SK-N-SH (cell line): ENCODE measurements around the gene RBM47. TPM values are rescaled to one million over a fixed set of nuclear protein-coding genes. Genes with fewer than 3 reads are reported as not detected.

Experiments used
- CTCF ChIA-PET: fragments of 300-600, 350-600 bp; formaldehyde crosslinking; extraction: SDS; loops from one replicate; lab custom pipeline; 2021; lab: Yijun Ruan, JAX
- POLR2A ChIA-PET: fragments of 350-600 bp; sonication (Branson Sonifier 250); formaldehyde crosslinking; extraction: SDS; loops from one replicate; lab custom pipeline; 2020; ENCODE audit warnings: antibody characterized with exemption, inconsistent platforms; lab: Yijun Ruan, JAX
- DNase-seq: peaks from one replicate; pipeline ENCODE4 v3.0.0; 2012
- H2AFZ ChIP-seq: fragments of 200-600 bp; sonication (generic); 2 replicates; pipeline ENCODE4 v1.8.1; 2016; ENCODE audit warnings: antibody characterized with exemption, mild to moderate bottlenecking, low read depth
- H3F3A ChIP-seq: fragments of 200-600 bp; sonication (generic); replicated peaks from 2 replicates; pipeline ENCODE3; 2016; ENCODE audit warnings: antibody characterized with exemption, mild to moderate bottlenecking; ENCODE audit not compliant: insufficient read depth
- H3K27ac ChIP-seq, 2 experiments: fragments of 200-500 bp in 1 of 2; fragments of 200-600 bp in 1 of 2; sonication (Bioruptor generic) in 1 of 2; sonication (generic), shearing (Covaris generic) in 1 of 2; 2 replicates each; pipeline versions ENCODE4 v1.5.1 to v1.6.1; 2014 to 2016; ENCODE audit warnings: low read depth in 2 of 2, inconsistent platforms in 1 of 2, low read length in 1 of 2, mild to moderate bottlenecking in 1 of 2, mixed read lengths in 1 of 2
- H3K27me3 ChIP-seq: fragments of 200-600 bp; sonication (generic), shearing (Covaris generic); 2 replicates; pipeline ENCODE4 v1.6.1; 2016; ENCODE audit warnings: mixed run types; ENCODE audit not compliant: insufficient read depth
- H3K36me3 ChIP-seq, 2 experiments: fragments of 200-500 bp in 1 of 2; fragments of 200-600 bp in 1 of 2; sonication (Bioruptor generic) in 1 of 2; sonication (generic) in 1 of 2; replicated peaks in 1 of 2; 2 replicates each; pipeline versions ENCODE3 to v1.5.1; 2014 to 2016; ENCODE audit warnings: low read length in 1 of 2, mild to moderate bottlenecking in 1 of 2; ENCODE audit not compliant: insufficient read depth in 2 of 2, control insufficient read depth in 1 of 2
- H3K4me1 ChIP-seq, 2 experiments: fragments of 200-500 bp in 1 of 2; fragments of 200-600 bp in 1 of 2; sonication (Bioruptor generic) in 1 of 2; sonication (generic), shearing (Covaris generic) in 1 of 2; 2 replicates each; pipeline versions ENCODE4 v1.5.1 to v1.6.1; 2014 to 2016; ENCODE audit warnings: low read depth in 1 of 2, low read length in 1 of 2, mixed run types in 1 of 2; ENCODE audit not compliant: insufficient read depth in 2 of 2, control insufficient read depth in 1 of 2
- H3K4me2 ChIP-seq: fragments of 200-600 bp; sonication (generic), shearing (Covaris generic); 2 replicates; pipeline ENCODE4 v1.6.1; 2017; ENCODE audit warnings: mixed run types
- H3K4me3 ChIP-seq, 2 experiments: fragments of 200-500 bp in 1 of 2; fragments of 200-600 bp in 1 of 2; sonication (Bioruptor generic) in 1 of 2; sonication (generic), shearing (Covaris generic) in 1 of 2; 2 replicates each; pipeline versions ENCODE4 v1.5.1 to v1.8.1; 2014 to 2016; ENCODE audit warnings: low read depth in 2 of 2, inconsistent platforms in 1 of 2, low read length in 1 of 2, mild to moderate bottlenecking in 1 of 2, mixed read lengths in 1 of 2, moderate library complexity in 1 of 2
- H3K79me2 ChIP-seq: fragments of 200-600 bp; sonication (generic); 2 replicates; pipeline ENCODE4 v1.8.1; 2017; ENCODE audit warnings: mild to moderate bottlenecking; ENCODE audit not compliant: insufficient read depth
- H3K9ac ChIP-seq: fragments of 200-600 bp; sonication (generic); 2 replicates; pipeline ENCODE4 v1.6.1; 2017; ENCODE audit warnings: mixed run types
- H3K9me2 ChIP-seq: fragments of 200-600 bp; sonication (generic); 2 replicates; pipeline ENCODE4 v1.6.1; 2017; ENCODE audit warnings: mixed run types
- H3K9me3 ChIP-seq: fragments of 200-600 bp; sonication (generic); 2 replicates; pipeline ENCODE4 v1.6.1; 2017; ENCODE audit warnings: mixed run types, mild to moderate bottlenecking, moderate library complexity
- H4K20me1 ChIP-seq: fragments of 200-600 bp; sonication (generic); 2 replicates; pipeline ENCODE4 v1.6.1; 2017; ENCODE audit warnings: mild to moderate bottlenecking, mixed run types; ENCODE audit not compliant: insufficient read depth
- CHD2 ChIP-seq: fragments of 150-350 bp; IDR thresholded peaks from 2 replicates; pipeline ENCODE4 v1.6.1; 2018; ENCODE audit warnings: low read length; ENCODE audit not compliant: partially characterized antibody
- EP300 ChIP-seq, 2 experiments: IDR thresholded peaks; 2 replicates each; pipeline versions ENCODE4 v1.4.0 to v1.6.1; 2012; ENCODE audit warnings: borderline replicate concordance in 1 of 2, low read depth in 1 of 2, low read length in 1 of 2
- EZH2phosphoT487 ChIP-seq: fragments of 200-600 bp; sonication (generic); IDR thresholded peaks from 2 replicates; pipeline ENCODE4 v1.6.1; 2017; ENCODE audit warnings: low read depth, mixed run types, mild to moderate bottlenecking, antibody characterized with exemption, moderate library complexity, borderline replicate concordance
- FOSL2 ChIP-seq: IDR thresholded peaks from 2 replicates; pipeline ENCODE4 v1.4.0; 2012; ENCODE audit warnings: low read depth, mild to moderate bottlenecking, moderate library complexity, borderline replicate concordance
- FOXJ3 ChIP-seq: sonication (generic); formaldehyde crosslinking; IDR thresholded peaks from 2 replicates; pipeline ENCODE4 v1.5.1; 2020; ENCODE audit warnings: mild to moderate bottlenecking, missing genetic modification reagents
- FOXM1 ChIP-seq: IDR thresholded peaks from 2 replicates; pipeline ENCODE4 v1.4.0; 2012; ENCODE audit warnings: low read depth, mild to moderate bottlenecking
- GABPA ChIP-seq: IDR thresholded peaks from 2 replicates; pipeline ENCODE4 v1.4.0; 2012; ENCODE audit warnings: low read depth, mild to moderate bottlenecking
- JUND ChIP-seq: IDR thresholded peaks from 2 replicates; pipeline ENCODE4 v1.4.0; 2012
- MXI1 ChIP-seq: IDR thresholded peaks from 2 replicates; pipeline ENCODE4 v1.6.1; 2012; ENCODE audit warnings: mild to moderate bottlenecking, low read depth, low read length, improper control_type of control experiment
- NRF1 ChIP-seq: IDR thresholded peaks from 2 replicates; pipeline ENCODE4 v1.6.1; 2012; ENCODE audit warnings: low read depth, mild to moderate bottlenecking, low read length
- RAD21 ChIP-seq: IDR thresholded peaks from 2 replicates; pipeline ENCODE4 v1.6.1; 2012; ENCODE audit warnings: mild to moderate bottlenecking, low read length
- RCOR1 ChIP-seq: fragments of 150-350 bp; IDR thresholded peaks from 2 replicates; pipeline ENCODE4 v1.6.1; 2017; ENCODE audit warnings: antibody characterized with exemption, low read length
- RFX5 ChIP-seq: IDR thresholded peaks from 2 replicates; pipeline ENCODE4 v1.6.1; 2012; ENCODE audit warnings: mild to moderate bottlenecking, improper control_type of control experiment, low read length
- RXRA ChIP-seq: IDR thresholded peaks from 2 replicates; pipeline ENCODE4 v1.4.0; 2012; ENCODE audit warnings: low read depth, mild to moderate bottlenecking, borderline replicate concordance
- TAF1 ChIP-seq: IDR thresholded peaks from 2 replicates; pipeline ENCODE4 v1.6.1; 2012; ENCODE audit warnings: low read depth, mild to moderate bottlenecking, low read length, moderate library complexity, borderline replicate concordance
- TEAD4 ChIP-seq: IDR thresholded peaks from 2 replicates; pipeline ENCODE4 v1.4.0; 2012; ENCODE audit warnings: mild to moderate bottlenecking, borderline replicate concordance; ENCODE audit not compliant: insufficient read depth
- WGBS: methylation state at CpG from one replicate; pipeline ENCODE4 v1.1.6; 2017; ENCODE audit warnings: low lambda C conversion rate; 5-methylcytosine and 5-hydroxymethylcytosine counted together
- polyA plus RNA-seq, 3 experiments: library from polyadenylated mRNA; depleted of rRNA; stranded (reverse); fragments of >200 nt; gene quantifications; 2 replicates each; pipeline ENCODE4 v1.2.3, GENCODE V29; 2012
- TF ChIP-seq, protein P1 (sequence below): IDR thresholded peaks from 2 replicates; pipeline ENCODE4; 2012
- TF ChIP-seq, protein P2 (sequence below): fragments of 150-350 bp; IDR thresholded peaks from 2 replicates; pipeline ENCODE4 v1.6.1; 2016; ENCODE audit warnings: mild to moderate bottlenecking, low read depth, low read length
- TF ChIP-seq, protein P3 (sequence below): fragments of 200-600 bp; sonication (generic); IDR thresholded peaks from 2 replicates; pipeline ENCODE4 v1.6.1; 2017; ENCODE audit warnings: antibody characterized with exemption, mild to moderate bottlenecking, moderate library complexity

The RBM47 gene
- polyA plus RNA-seq, 1 of the 3 experiments (the other 2 are of a cell fraction), result 6.8 TPM

DNA sequence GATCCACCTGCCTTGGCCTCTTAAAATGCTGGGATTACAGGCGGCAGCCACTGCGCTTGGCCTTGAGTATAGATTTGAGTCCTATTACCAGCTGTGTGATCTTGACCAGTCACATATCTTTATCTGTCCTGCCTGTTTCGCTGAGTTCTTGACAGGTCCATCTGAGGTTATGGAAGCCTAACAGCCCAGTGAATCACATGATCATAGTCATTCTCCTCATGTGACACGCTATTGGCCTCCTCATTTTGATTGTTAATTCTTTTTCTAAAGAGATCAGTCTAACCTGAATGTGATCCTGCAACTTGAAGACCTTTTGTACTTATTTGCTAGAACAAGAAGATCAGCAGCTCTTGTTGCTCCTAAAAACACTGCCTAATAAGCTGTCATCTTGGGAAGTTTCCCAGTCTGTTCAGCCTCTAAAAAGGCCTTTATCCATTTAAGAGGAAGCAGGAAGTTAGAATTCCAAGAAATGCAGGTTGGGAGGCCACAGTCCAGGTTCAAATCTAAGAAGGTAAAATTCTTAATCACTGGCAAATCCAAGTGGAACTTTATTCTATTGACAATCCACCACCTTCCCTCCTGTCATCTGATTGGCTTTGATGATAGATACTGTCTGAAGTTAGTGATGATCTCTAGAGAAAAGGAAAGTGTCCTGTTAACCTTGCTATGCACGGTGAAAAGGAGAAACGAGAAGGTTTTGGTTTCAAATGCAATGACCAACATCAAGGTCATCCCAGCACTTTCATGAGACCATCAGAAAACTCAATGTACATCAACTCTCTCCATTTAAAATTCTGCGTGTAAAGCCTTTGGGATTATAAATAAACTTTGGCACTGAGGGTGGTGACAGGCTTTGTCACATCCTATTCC is 207.6 kb downstream of the RBM47 start:
- H3K9me3 ChIP-seq, result no peaks in the 10 kb centered on the region
- no peak overlapping the region for H3K4me2 ChIP-seq
- TF ChIP-seq GABPA, result no peak
- no peak for TF ChIP-seq FOSL2
- no peak for TF ChIP-seq MXI1
- no peak for TF ChIP-seq RXRA
- TF ChIP-seq, protein P1, sequence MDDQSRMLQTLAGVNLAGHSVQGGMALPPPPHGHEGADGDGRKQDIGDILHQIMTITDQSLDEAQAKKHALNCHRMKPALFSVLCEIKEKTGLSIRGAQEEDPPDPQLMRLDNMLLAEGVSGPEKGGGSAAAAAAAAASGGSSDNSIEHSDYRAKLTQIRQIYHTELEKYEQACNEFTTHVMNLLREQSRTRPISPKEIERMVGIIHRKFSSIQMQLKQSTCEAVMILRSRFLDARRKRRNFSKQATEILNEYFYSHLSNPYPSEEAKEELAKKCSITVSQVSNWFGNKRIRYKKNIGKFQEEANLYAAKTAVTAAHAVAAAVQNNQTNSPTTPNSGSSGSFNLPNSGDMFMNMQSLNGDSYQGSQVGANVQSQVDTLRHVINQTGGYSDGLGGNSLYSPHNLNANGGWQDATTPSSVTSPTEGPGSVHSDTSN, result no peak
- TF ChIP-seq FOXM1, result no peak
- TF ChIP-seq NRF1, result no peak
- TF ChIP-seq EZH2phosphoT487, result no peak
- TF ChIP-seq, protein P2, sequence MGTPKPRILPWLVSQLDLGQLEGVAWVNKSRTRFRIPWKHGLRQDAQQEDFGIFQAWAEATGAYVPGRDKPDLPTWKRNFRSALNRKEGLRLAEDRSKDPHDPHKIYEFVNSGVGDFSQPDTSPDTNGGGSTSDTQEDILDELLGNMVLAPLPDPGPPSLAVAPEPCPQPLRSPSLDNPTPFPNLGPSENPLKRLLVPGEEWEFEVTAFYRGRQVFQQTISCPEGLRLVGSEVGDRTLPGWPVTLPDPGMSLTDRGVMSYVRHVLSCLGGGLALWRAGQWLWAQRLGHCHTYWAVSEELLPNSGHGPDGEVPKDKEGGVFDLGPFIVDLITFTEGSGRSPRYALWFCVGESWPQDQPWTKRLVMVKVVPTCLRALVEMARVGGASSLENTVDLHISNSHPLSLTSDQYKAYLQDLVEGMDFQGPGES, result no peak
- TF ChIP-seq TEAD4, result no peak
- ChIA-PET POLR2A (no interaction called here), CTCF (no interaction called here)
- H3K27ac ChIP-seq, result no peak overlapping the region
- no peaks in the 10 kb centered on the region for H3K4me1 ChIP-seq
- no peaks in the 10 kb centered on the region for H3K79me2 ChIP-seq
- no peak overlapping the region for H3K9ac ChIP-seq
- H3K36me3 ChIP-seq, result no peaks in the 10 kb centered on the region
- H3K4me3 ChIP-seq, result no peak overlapping the region
- H3K27me3 ChIP-seq, result no peaks in the 10 kb centered on the region
- no peaks in the 10 kb centered on the region for H4K20me1 ChIP-seq
- no peak for DNase-seq
- WGBS, result 84% methylated on average over 7 of the region's 7 CpGs
- H2AFZ ChIP-seq, result no peak overlapping the region
- H3K9me2 ChIP-seq, result no peaks in the 10 kb centered on the region
- H3F3A ChIP-seq, result no peaks in the 10 kb centered on the region

DNA sequence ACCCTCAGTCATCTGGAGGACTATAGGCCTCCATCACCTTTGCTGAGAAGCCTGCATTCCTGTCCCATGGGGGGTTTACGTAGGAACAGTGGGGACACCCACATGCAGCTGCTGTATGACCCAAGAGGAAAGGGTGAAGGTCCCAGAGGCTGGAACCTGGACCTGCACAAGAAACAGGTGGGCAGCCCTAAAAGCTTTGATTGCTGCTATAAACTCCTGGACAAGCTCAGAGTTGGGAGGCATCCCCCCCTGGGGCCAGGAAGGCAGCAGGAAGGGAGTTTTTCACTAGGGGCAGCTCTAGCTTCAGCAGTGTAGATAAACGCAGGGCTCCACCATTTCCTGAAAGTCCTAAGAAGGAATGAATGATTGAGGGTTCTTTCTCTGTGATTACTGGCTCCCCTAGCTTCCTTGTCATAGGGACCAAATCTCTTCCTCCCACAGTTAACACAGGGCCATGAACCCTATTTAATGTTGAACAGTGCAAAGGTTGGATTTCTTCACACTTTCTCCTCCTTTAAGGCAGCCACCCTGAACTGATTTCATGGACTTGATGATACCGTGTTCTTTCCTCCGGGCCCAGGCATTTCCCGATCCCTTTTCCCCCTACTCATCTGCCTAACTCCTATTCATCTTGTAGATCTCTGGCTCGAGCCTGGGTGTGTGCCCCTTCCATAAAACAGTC is 210.3 kb downstream of the RBM47 start:
- TF ChIP-seq RFX5, result no peak
- TF ChIP-seq, protein P3, sequence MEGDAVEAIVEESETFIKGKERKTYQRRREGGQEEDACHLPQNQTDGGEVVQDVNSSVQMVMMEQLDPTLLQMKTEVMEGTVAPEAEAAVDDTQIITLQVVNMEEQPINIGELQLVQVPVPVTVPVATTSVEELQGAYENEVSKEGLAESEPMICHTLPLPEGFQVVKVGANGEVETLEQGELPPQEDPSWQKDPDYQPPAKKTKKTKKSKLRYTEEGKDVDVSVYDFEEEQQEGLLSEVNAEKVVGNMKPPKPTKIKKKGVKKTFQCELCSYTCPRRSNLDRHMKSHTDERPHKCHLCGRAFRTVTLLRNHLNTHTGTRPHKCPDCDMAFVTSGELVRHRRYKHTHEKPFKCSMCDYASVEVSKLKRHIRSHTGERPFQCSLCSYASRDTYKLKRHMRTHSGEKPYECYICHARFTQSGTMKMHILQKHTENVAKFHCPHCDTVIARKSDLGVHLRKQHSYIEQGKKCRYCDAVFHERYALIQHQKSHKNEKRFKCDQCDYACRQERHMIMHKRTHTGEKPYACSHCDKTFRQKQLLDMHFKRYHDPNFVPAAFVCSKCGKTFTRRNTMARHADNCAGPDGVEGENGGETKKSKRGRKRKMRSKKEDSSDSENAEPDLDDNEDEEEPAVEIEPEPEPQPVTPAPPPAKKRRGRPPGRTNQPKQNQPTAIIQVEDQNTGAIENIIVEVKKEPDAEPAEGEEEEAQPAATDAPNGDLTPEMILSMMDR, result no peak
- no peak for TF ChIP-seq RCOR1
- no peak for TF ChIP-seq FOXJ3 (CRISPR knock-in tag)
- TF ChIP-seq EP300 (IDR thresholded peaks at IDR 0.05; ENCODE audit: borderline replicate concordance in 1 of 2, low read depth in 1 of 2, low read length in 1 of 2), result no peak
- TF ChIP-seq CHD2, result no peak
- no peak for TF ChIP-seq TEAD4
- no peak for TF ChIP-seq JUND
- TF ChIP-seq, protein P1, result no peak
- TF ChIP-seq, protein P2, result no peak
- TF ChIP-seq TAF1, result no peak
- TF ChIP-seq FOSL2, result no peak
- no peak for TF ChIP-seq GABPA
- no peak for TF ChIP-seq RAD21
- TF ChIP-seq, all 33 proteins: peak for 0
- Histone ChIP-seq H2AFZ (no peak overlapping the region), H3K4me1 (no peaks in the 10 kb centered on the region), H3K9me3 (no peaks in the 10 kb centered on the region), H3K36me3 (no peaks in the 10 kb centered on the region), H4K20me1 (no peaks in the 10 kb centered on the region), H3F3A (no peaks in the 10 kb centered on the region), H3K27ac (no peak overlapping the region), H3K9ac (no peak overlapping the region), H3K79me2 (no peaks in the 10 kb centered on the region), H3K9me2 (no peaks in the 10 kb centered on the region), H3K4me3 (no peak overlapping the region), H3K4me2 (no peak overlapping the region), H3K27me3 (no peaks in the 10 kb centered on the region)
- no peak for DNase-seq
- WGBS, result 72% methylated on average over 6 of the region's 6 CpGs
- CTCF ChIA-PET, result no interaction called here
- POLR2A ChIA-PET, result no interaction called here
